ENCODE measurements around the gene INKA1. TPM values are rescaled to one million over a fixed set of nuclear protein-coding genes. Genes with fewer than 3 reads are reported as not detected.
"Not testable (repeated sequence)": the region's sequence is repeated elsewhere in the genome, so short reads cannot be mapped to it uniquely, and the experiment has no call there.

Gene INKA1
- polyA plus RNA-seq, 1 experiment = 1.9 TPM

GRCh38 chr3:49772703-49773102, 30.4 kb upstream of the INKA1 start:
- Histone ChIP-seq H3K9me3 (ENCODE audit: control insufficient read depth, insufficient read depth, low read length) (no peaks in the 10 kb centered on the region), H3K27me3 (ENCODE audit: control insufficient read depth, insufficient read depth, low read length) (no peaks in the 10 kb centered on the region), H3K4me3 (ENCODE audit: low read depth, low read length) (no peak overlapping the region), H3K27ac (ENCODE audit: low read depth, low read length) (no peak overlapping the region)
- POLR2A ChIA-PET = no interaction called here
- no peak for DNase-seq (ENCODE audit: low read depth, low spot score)
- CTCF ChIA-PET = interaction anchor here (2.6 kb wide), 1 partner anchor 66 kb away, joined by 11 read pairs; no protein-coding TSS in a partner anchor
- TF ChIP-seq, protein P1, sequence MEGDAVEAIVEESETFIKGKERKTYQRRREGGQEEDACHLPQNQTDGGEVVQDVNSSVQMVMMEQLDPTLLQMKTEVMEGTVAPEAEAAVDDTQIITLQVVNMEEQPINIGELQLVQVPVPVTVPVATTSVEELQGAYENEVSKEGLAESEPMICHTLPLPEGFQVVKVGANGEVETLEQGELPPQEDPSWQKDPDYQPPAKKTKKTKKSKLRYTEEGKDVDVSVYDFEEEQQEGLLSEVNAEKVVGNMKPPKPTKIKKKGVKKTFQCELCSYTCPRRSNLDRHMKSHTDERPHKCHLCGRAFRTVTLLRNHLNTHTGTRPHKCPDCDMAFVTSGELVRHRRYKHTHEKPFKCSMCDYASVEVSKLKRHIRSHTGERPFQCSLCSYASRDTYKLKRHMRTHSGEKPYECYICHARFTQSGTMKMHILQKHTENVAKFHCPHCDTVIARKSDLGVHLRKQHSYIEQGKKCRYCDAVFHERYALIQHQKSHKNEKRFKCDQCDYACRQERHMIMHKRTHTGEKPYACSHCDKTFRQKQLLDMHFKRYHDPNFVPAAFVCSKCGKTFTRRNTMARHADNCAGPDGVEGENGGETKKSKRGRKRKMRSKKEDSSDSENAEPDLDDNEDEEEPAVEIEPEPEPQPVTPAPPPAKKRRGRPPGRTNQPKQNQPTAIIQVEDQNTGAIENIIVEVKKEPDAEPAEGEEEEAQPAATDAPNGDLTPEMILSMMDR (IDR thresholded peaks at IDR 0.05; ENCODE audit: low read depth, low read length) = no peak

DNA sequence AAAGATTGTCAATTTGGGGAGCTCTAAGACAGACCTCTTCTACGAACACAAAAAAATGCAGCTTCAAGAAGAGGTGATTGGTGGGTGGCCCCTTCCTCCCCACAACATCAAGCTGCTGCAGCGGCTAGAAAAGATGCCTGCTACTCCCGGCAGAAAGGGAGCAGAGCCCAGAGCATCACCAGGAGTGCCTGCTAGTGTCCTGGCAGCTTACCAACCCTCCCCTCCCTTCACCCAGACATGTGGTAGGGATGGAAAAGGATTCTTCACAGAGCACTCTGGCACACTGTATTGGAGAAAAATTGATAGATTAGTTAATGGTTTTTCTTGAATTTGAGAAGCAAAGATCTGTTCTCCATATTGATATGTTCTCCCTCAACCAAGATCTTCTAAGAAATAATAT, 27.5 kb upstream of the INKA1 start:
- H3K9me3 ChIP-seq (ENCODE audit: control insufficient read depth, insufficient read depth, low read length) = no peaks in the 10 kb centered on the region
- POLR2A ChIA-PET = no interaction called here

GRCh38 chr3:49776101-49776500, 27.0 kb upstream of the INKA1 start:
- H3K27ac ChIP-seq (ENCODE audit: low read depth, low read length); POLR2A ChIA-PET; H3K9me3 ChIP-seq (ENCODE audit: control insufficient read depth, insufficient read depth, low read length); H3K4me3 ChIP-seq (ENCODE audit: low read depth, low read length); DNase-seq (ENCODE audit: low read depth, low spot score); CTCF ChIA-PET; H3K27me3 ChIP-seq (ENCODE audit: control insufficient read depth, insufficient read depth, low read length): not testable (repeated sequence)

More for the DNA sequence above, 27.5 kb upstream of the INKA1 start:
- Histone ChIP-seq H3K4me3 (ENCODE audit: low read depth, low read length) (no peak overlapping the region), H3K27me3 (ENCODE audit: control insufficient read depth, insufficient read depth, low read length) (no peaks in the 10 kb centered on the region), H3K27ac (ENCODE audit: low read depth, low read length) (no peak overlapping the region)
- no peak for DNase-seq (ENCODE audit: low read depth, low spot score)
- CTCF ChIA-PET = no interaction called here
- TF ChIP-seq, protein P1 (IDR thresholded peaks at IDR 0.05; ENCODE audit: low read depth, low read length) = no peak

GRCh38 chr3:49779358-49780079, 23.5 kb upstream of the INKA1 start:
- Histone ChIP-seq H3K4me3 (ENCODE audit: low read depth, low read length) (no peak overlapping the region), H3K27me3 (ENCODE audit: control insufficient read depth, insufficient read depth, low read length) (no peaks in the 10 kb centered on the region), H3K27ac (ENCODE audit: low read depth, low read length) (no peak overlapping the region), H3K9me3 (ENCODE audit: control insufficient read depth, insufficient read depth, low read length) (no peaks in the 10 kb centered on the region)
- TF ChIP-seq, protein P1 (IDR thresholded peaks at IDR 0.05; ENCODE audit: low read depth, low read length) = no peak
- ChIA-PET POLR2A (no interaction called here), CTCF (interaction anchor here (1.0 kb wide), 1 partner anchor 23 kb away, joined by 9 read pairs; the partner anchor contains the start of gene INKA1)
- no peak for DNase-seq (ENCODE audit: low read depth, low spot score)

GRCh38 chr3:49780080-49780974, 22.7 kb upstream of the INKA1 start:
- POLR2A ChIA-PET = no interaction called here
- H3K4me3 ChIP-seq (ENCODE audit: low read depth, low read length) = no peak overlapping the region
- no peaks in the 10 kb centered on the region for H3K27me3 ChIP-seq (ENCODE audit: control insufficient read depth, insufficient read depth, low read length)
- TF ChIP-seq, protein P1 (IDR thresholded peaks at IDR 0.05; ENCODE audit: low read depth, low read length) = no peak
- no peak for DNase-seq (ENCODE audit: low read depth, low spot score)
- H3K9me3 ChIP-seq (ENCODE audit: control insufficient read depth, insufficient read depth, low read length) = no peaks in the 10 kb centered on the region
- H3K27ac ChIP-seq (ENCODE audit: low read depth, low read length) = peak overlapping the region; percentile 0
- CTCF ChIA-PET = interaction anchor here (1.0 kb wide), 1 partner anchor 22 kb away, joined by 9 read pairs; the partner anchor contains the start of gene INKA1

- CTCF ChIA-PET = interaction anchor here (0.6 to 2.2 kb wide), 2 partner anchors 22 to 30 kb away, joined by 4 to 8 read pairs; partner anchors contain the start of gene INKA1
- H3K9me3 ChIP-seq (ENCODE audit: control insufficient read depth, insufficient read depth, low read length); H3K4me3 ChIP-seq (ENCODE audit: low read depth, low read length); POLR2A ChIA-PET; H3K27me3 ChIP-seq (ENCODE audit: control insufficient read depth, insufficient read depth, low read length); DNase-seq (ENCODE audit: low read depth, low spot score); H3K27ac ChIP-seq (ENCODE audit: low read depth, low read length): not testable (repeated sequence)
These were observed 22.1 kb upstream of the INKA1 start for GRCh38 chr3:49780975-49781365.
